ENCODE measurements around the gene KRT35.

KRT35 gene

GRCh38 chr17:41486809-41487530, 6.0 kb upstream of the KRT35 start:
- no peak for DNase-seq

- DNase-seq = no peak
These were observed 5.4 kb upstream of the KRT35 start for GRCh38 chr17:41486316-41486715.

- DNase-seq = no peak
These were observed 4.3 kb upstream of the KRT35 start for GRCh38 chr17:41484920-41485904.

GRCh38 chr17:41483991-41484826, 3.3 kb upstream of the KRT35 start:
- no peak for DNase-seq

- no peak for DNase-seq
These were observed 2.6 kb upstream of the KRT35 start for GRCh38 chr17:41483531-41483930.

- no peak for DNase-seq
These were observed 370 bp downstream of the KRT35 start for GRCh38 chr17:41480581-41480980.

- no peak for DNase-seq
These were observed 815 bp downstream of the KRT35 start for GRCh38 chr17:41480136-41480535.

- no peak for DNase-seq
These were observed 2.7 kb downstream of the KRT35 start for GRCh38 chr17:41478237-41478636.

- DNase-seq = no peak
These were observed 3.8 kb downstream of the KRT35 start for GRCh38 chr17:41476866-41477815.

- no peak for DNase-seq
These were observed 5.5 kb downstream of the KRT35 start for GRCh38 chr17:41475421-41475820.

- DNase-seq = no peak
These were observed 6.1 kb downstream of the KRT35 start for GRCh38 chr17:41474863-41475262.

GRCh38 chr17:41468346-41468745, 12.6 kb downstream of the KRT35 start:
- no peak for DNase-seq

- no peak for DNase-seq
These were observed 13.4 kb downstream of the KRT35 start for GRCh38 chr17:41467561-41467960.

- no peak for DNase-seq
These were observed 14.0 kb downstream of the KRT35 start, which contains the start of gene KRT32 for GRCh38 chr17:41466988-41467387. TSS of gene KRT32 (minus strand) at chr17:41467386. CDS start at chr17:41467325, 61 bp downstream.

GRCh38 chr17:41464682-41465081, 16.3 kb downstream of the KRT35 start:
- no peak for DNase-seq

GRCh38 chr17:41464173-41464572, 16.8 kb downstream of the KRT35 start:
- DNase-seq = no peak

- DNase-seq = no peak
These were observed 17.2 kb downstream of the KRT35 start for GRCh38 chr17:41463746-41464145.

- no peak for DNase-seq
These were observed 18.2 kb downstream of the KRT35 start for GRCh38 chr17:41462705-41463104.

- no peak for DNase-seq
These were observed 23.3 kb downstream of the KRT35 start for GRCh38 chr17:41457676-41458075.

GRCh38 chr17:41456204-41456603, 24.7 kb downstream of the KRT35 start:
- no peak for DNase-seq

- no peak for DNase-seq
These were observed 25.7 kb downstream of the KRT35 start for GRCh38 chr17:41455236-41455635.

GRCh38 chr17:41453066-41453465, 27.9 kb downstream of the KRT35 start:
- DNase-seq = no peak
